ENCODE measurements around the gene NR6A1. TPM values are rescaled to one million over a fixed set of nuclear protein-coding genes. Genes with fewer than 3 reads are reported as not detected.
"Not testable (repeated sequence)": the region's sequence is repeated elsewhere in the genome, so short reads cannot be mapped to it uniquely, and the experiment has no call there.

The NR6A1 gene
- total RNA-seq, 2 experiments from 2014 or later: 17.5 to 23.0 TPM

DNA sequence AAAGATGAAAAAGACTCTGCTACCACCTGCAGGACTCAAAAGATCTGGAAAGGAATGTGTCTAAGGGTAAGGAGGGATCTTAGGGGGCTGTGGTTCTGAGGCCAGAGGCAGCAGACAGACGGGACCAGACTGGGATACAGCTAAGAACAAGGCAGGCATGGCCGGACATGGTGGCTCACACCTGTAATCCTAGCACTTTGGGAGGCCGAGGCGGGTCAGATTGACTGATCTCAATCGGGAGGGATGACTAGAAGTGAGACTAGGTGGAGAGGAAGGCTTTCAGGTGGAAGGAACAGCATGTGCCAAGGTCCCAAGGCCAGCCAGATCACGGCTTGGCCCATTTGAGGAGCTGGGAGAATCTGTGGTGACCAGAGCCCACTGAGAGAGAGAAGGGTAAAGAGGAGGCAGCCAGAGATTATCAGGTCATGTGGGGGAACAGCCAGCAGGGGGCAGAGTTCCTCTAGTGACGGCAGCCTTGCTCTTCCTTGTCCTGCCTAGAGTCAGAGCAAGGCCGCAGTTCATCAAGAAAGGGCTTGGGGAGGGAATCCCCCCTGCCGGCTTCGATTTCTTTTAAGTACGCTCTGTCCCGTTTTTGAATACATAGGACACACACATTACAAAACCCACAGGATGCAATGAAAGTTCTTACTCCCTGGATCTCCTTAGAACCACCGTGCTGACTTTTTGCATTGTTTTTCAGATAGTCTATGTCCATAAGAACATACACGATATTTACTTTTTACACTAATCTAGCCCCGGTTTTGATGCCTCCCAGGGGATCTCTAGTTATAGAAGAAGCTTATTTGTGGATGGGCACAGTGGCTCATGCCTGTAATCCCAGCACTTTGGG, 3.2 kb upstream of the NR6A1 start:
- Histone ChIP-seq H3K27ac (ENCODE audit: low read depth, low read length, poor library complexity, severe bottlenecking) (no peak overlapping the region), H3K79me2 (ENCODE audit: insufficient read depth, low read depth, low read length) (peaks cover 11% of the 10 kb centered on the region; the same call in 1 of the 2 replicates), H3K4me3 (ENCODE audit: low read depth, low read length, poor library complexity, severe bottlenecking) (no peak overlapping the region), H4K20me1 (ENCODE audit: insufficient read depth, low read length) (peaks cover 6% of the 10 kb centered on the region; the same call in 1 of the 2 replicates), H3K4me1 (ENCODE audit: insufficient read depth, low read length, poor library complexity, severe bottlenecking) (peaks cover 20% of the 10 kb centered on the region), H3K9me2 (ENCODE audit: insufficient read depth, low read length) (no peaks in the 10 kb centered on the region), H2AFZ (ENCODE audit: low read length) (no peak overlapping the region), H3K4me2 (ENCODE audit: low read length) (peak overlapping the region; percentile 29; the same call in 1 of the 2 replicates), H3K9me3 (ENCODE audit: low read length) (no peaks in the 10 kb centered on the region), H3K36me3 (ENCODE audit: insufficient read depth, low read length) (no peaks in the 10 kb centered on the region)
- BruUV-seq (replicated peaks): no TSS peak
- intact Hi-C loops (cut with micrococcal nuclease; ENCODE audit: unreplicated experiment): loop anchor here (1.0 to 10.0 kb wide), 4 partner anchors 79 to 990 kb away; partner anchors contain the start of genes GOLGA1 and WDR38
- ChIA-PET POLR2A (interaction anchor here (0.6 to 1.1 kb wide), 3 partner anchors 72 to 117 kb away, joined by 3 to 4 read pairs (median 3); partner anchors contain the start of gene RPL35), CTCF (ENCODE audit: unreplicated experiment) (interaction anchor here (0.5 to 1.4 kb wide), 2 partner anchors 16 to 79 kb away, joined by 3 to 5 read pairs; partner anchors contain the start of gene WDR38)
- DNase-seq (ENCODE audit: low spot score): peak; percentile 84
- TF ChIP-seq, protein P1, sequence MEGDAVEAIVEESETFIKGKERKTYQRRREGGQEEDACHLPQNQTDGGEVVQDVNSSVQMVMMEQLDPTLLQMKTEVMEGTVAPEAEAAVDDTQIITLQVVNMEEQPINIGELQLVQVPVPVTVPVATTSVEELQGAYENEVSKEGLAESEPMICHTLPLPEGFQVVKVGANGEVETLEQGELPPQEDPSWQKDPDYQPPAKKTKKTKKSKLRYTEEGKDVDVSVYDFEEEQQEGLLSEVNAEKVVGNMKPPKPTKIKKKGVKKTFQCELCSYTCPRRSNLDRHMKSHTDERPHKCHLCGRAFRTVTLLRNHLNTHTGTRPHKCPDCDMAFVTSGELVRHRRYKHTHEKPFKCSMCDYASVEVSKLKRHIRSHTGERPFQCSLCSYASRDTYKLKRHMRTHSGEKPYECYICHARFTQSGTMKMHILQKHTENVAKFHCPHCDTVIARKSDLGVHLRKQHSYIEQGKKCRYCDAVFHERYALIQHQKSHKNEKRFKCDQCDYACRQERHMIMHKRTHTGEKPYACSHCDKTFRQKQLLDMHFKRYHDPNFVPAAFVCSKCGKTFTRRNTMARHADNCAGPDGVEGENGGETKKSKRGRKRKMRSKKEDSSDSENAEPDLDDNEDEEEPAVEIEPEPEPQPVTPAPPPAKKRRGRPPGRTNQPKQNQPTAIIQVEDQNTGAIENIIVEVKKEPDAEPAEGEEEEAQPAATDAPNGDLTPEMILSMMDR (conservative IDR thresholded peaks at IDR 0.05; ENCODE audit: low read length): peak; percentile 88
- TF ChIP-seq EZH2phosphoT487 (IDR thresholded peaks at IDR 0.05; ENCODE audit: borderline replicate concordance, low read depth, low read length): no peak

DNA sequence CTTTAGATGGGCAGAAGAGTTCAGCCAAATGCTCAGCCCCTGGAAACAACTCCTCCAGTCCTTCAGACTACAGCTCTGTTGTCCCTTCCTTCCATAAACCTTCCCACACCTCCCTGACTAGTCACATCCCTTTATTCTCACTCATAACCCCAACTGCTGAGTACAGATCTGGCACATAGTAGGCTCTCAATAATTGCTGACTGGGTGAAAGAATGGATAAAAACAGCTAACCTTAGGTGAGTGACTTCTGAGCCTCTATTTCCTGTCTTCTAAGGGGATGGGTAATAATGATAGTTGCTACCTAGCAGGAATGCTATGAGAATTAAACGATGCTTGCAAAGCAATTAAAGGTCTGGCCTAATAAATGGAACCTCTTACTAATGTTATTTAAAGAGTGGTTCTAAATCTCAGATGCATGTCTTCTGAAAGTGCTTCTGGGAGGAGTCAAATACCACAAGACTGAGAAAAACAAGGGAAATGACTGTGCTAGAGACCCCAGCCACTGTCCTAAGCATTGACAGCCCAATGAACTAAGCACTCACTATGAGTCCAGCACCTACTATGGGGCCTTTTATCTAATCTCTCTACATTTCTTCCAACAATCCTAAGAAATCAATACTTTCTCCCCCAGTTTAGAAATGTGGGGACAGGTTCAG, 2.5 kb upstream of the NR6A1 start:
- DNase-seq (ENCODE audit: low spot score): no peak
- Histone ChIP-seq H3K4me3 (ENCODE audit: low read depth, low read length, poor library complexity, severe bottlenecking) (no peak overlapping the region), H3K27ac (ENCODE audit: low read depth, low read length, poor library complexity, severe bottlenecking) (no peak overlapping the region), H4K20me1 (ENCODE audit: insufficient read depth, low read length) (peaks cover 14% of the 10 kb centered on the region; the same call in 1 of the 2 replicates), H2AFZ (ENCODE audit: low read length) (no peak overlapping the region), H3K4me1 (ENCODE audit: insufficient read depth, low read length, poor library complexity, severe bottlenecking) (peaks cover 25% of the 10 kb centered on the region), H3K4me2 (ENCODE audit: low read length) (no peak overlapping the region), H3K9me3 (ENCODE audit: low read length) (no peaks in the 10 kb centered on the region), H3K79me2 (ENCODE audit: insufficient read depth, low read depth, low read length) (peaks cover 18% of the 10 kb centered on the region; the same call in 1 of the 2 replicates), H3K36me3 (ENCODE audit: insufficient read depth, low read length) (no peaks in the 10 kb centered on the region), H3K9me2 (ENCODE audit: insufficient read depth, low read length) (no peaks in the 10 kb centered on the region)
- TF ChIP-seq EZH2phosphoT487 (IDR thresholded peaks at IDR 0.05; ENCODE audit: borderline replicate concordance, low read depth, low read length): no peak
- TF ChIP-seq, protein P1 (conservative IDR thresholded peaks at IDR 0.05; ENCODE audit: low read length): no peak
- ChIA-PET POLR2A (interaction anchor here (0.5 kb wide), 1 partner anchor 182 kb away, joined by 3 read pairs; no protein-coding TSS in a partner anchor), CTCF (ENCODE audit: unreplicated experiment) (interaction anchor here (1.4 kb wide), 2 partner anchors 67 to 80 kb away, joined by 5 read pairs; partner anchors contain the start of gene WDR38)
- BruUV-seq (replicated peaks): no TSS peak
- intact Hi-C loops (cut with micrococcal nuclease; ENCODE audit: unreplicated experiment): loop anchor here (1.0 to 10.0 kb wide), 4 partner anchors 80 to 991 kb away; partner anchors contain the start of genes GOLGA1 and WDR38

DNA sequence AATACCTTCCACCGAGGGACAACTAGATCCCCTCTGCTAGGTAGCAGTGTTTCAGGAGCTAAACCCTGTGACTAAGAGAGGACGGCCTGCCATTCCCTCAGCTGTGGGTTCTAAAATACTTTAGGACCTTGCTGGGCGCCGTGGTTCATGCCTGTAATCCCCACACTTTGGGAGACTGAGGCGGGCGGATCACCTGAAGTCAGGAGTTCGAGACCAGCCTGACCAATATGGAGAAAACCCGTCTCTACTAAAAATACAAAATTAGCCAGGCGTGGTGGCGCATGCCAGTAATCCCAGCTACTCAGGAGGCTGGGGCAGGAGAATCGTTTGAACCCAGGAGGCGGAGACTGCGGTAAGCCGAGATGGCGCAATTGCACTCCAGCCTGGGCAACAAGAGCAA, 1.8 kb upstream of the NR6A1 start:
- intact Hi-C loops (cut with micrococcal nuclease; ENCODE audit: unreplicated experiment): loop anchor here (5.0 to 10.0 kb wide), 2 partner anchors 169 to 992 kb away; partner anchors contain the start of gene GOLGA1
- CTCF ChIA-PET (ENCODE audit: unreplicated experiment): interaction anchor here (1.4 kb wide), 1 partner anchor 67 kb away, joined by 5 read pairs; no protein-coding TSS in a partner anchor
- POLR2A ChIA-PET: interaction anchor here (0.6 kb wide), 1 partner anchor 90 kb away, joined by 3 read pairs; no protein-coding TSS in a partner anchor
- Histone ChIP-seq H4K20me1 (ENCODE audit: insufficient read depth, low read length) (peaks cover 20% of the 10 kb centered on the region), H3K79me2 (ENCODE audit: insufficient read depth, low read depth, low read length) (peaks cover 26% of the 10 kb centered on the region), H3K4me1 (ENCODE audit: insufficient read depth, low read length, poor library complexity, severe bottlenecking) (peaks cover 32% of the 10 kb centered on the region)
- DNase-seq (ENCODE audit: low spot score); H3K4me3 ChIP-seq (ENCODE audit: low read depth, low read length, poor library complexity, severe bottlenecking); H3K9me2 ChIP-seq (ENCODE audit: insufficient read depth, low read length); H2AFZ ChIP-seq (ENCODE audit: low read length); BruUV-seq (replicated peaks); H3K36me3 ChIP-seq (ENCODE audit: insufficient read depth, low read length); H3K4me2 ChIP-seq (ENCODE audit: low read length); H3K27ac ChIP-seq (ENCODE audit: low read depth, low read length, poor library complexity, severe bottlenecking); H3K9me3 ChIP-seq (ENCODE audit: low read length): not testable (repeated sequence)
